ENCODE data around the gene TTLL5. TPM values are rescaled to one million over a fixed set of nuclear protein-coding genes. Genes with fewer than 3 reads are reported as not detected.

The TTLL5 gene
- polyA plus RNA-seq, 1 of the 3 experiments (the other 2 are of a cell fraction): 9.6 TPM

- Histone ChIP-seq H3F3A (replicated peaks; ENCODE audit: insufficient read depth) (peaks cover 41% of the 10 kb centered on the region), H3K4me2 (peak overlapping the region; percentile 38; the same call in 1 of the 2 replicates), H3K27me3 (ENCODE audit: insufficient read depth) (no peaks in the 10 kb centered on the region), H3K9me3 (no peaks in the 10 kb centered on the region), H3K79me2 (ENCODE audit: insufficient read depth) (no peaks in the 10 kb centered on the region), H3K27ac (ENCODE audit: low read depth in 2 of 2, low read length in 1 of 2) (peak overlapping the region in 1 of 2 experiments; percentile 97; a peak in 3 of 4 replicates), H3K4me3 (ENCODE audit: low read depth in 2 of 2, low read length in 1 of 2) (no peak overlapping the region), H3K9ac (peak overlapping the region; percentile 32; the same call in 1 of the 2 replicates), H4K20me1 (ENCODE audit: insufficient read depth) (no peaks in the 10 kb centered on the region), H2AFZ (ENCODE audit: low read depth) (no peak overlapping the region), H3K9me2 (no peaks in the 10 kb centered on the region), H3K36me3 (replicated peaks in 1 of 2; ENCODE audit: control insufficient read depth in 1 of 2, insufficient read depth in 2 of 2, low read length in 1 of 2) (peaks cover 0 to 7% of the 10 kb centered on the region in 2 experiments), H3K4me1 (ENCODE audit: control insufficient read depth in 1 of 2, insufficient read depth in 2 of 2, low read depth in 1 of 2, low read length in 1 of 2) (peaks cover 6 to 55% of the 10 kb centered on the region in 2 experiments)
- TF ChIP-seq USF1 (IDR thresholded peaks at IDR 0.05; ENCODE audit: borderline replicate concordance, low read depth): no peak
- TF ChIP-seq USF2 (IDR thresholded peaks at IDR 0.05; ENCODE audit: borderline replicate concordance, low read depth, low read length): no peak
- no peak for TF ChIP-seq NFIC (IDR thresholded peaks at IDR 0.05; ENCODE audit: borderline replicate concordance)
- no peak for TF ChIP-seq SIN3A (IDR thresholded peaks at IDR 0.05; ENCODE audit: borderline replicate concordance, low read depth, low read length)
- no peak for TF ChIP-seq TEAD4 (IDR thresholded peaks at IDR 0.05; ENCODE audit: borderline replicate concordance, insufficient read depth)
- TF ChIP-seq FOXM1 (IDR thresholded peaks at IDR 0.05; ENCODE audit: low read depth): no peak
- no peak for TF ChIP-seq ZBTB33 (IDR thresholded peaks at IDR 0.05; ENCODE audit: borderline replicate concordance, low read depth)
- TF ChIP-seq YY1 (IDR thresholded peaks at IDR 0.05; ENCODE audit: low read depth): no peak
- no peak for TF ChIP-seq IRF3 (IDR thresholded peaks at IDR 0.05; ENCODE audit: low read depth, low read length)
- TF ChIP-seq FOSL2 (IDR thresholded peaks at IDR 0.05; ENCODE audit: borderline replicate concordance, low read depth): no peak
- TF ChIP-seq MAX (IDR thresholded peaks at IDR 0.05; ENCODE audit: low read depth): no peak
- TF ChIP-seq REST (IDR thresholded peaks at IDR 0.05; ENCODE audit: low read depth, low read length): no peak
- TF ChIP-seq EZH2phosphoT487 (IDR thresholded peaks at IDR 0.05; ENCODE audit: borderline replicate concordance, low read depth): no peak
- TF ChIP-seq PBX3 (IDR thresholded peaks at IDR 0.05): no peak
- CTCF ChIA-PET: interaction anchor here (1.0 to 2.1 kb wide), 2 partner anchors 29 to 77 kb away, joined by 3 to 8 read pairs; no protein-coding TSS in a partner anchor
- POLR2A ChIA-PET: no interaction called here
- no peak for DNase-seq
- WGBS (ENCODE audit: low lambda C conversion rate): 66% methylated on average over 4 of the region's 4 CpGs
Measured at GRCh38 chr14:75877884-75878283, 216.8 kb downstream of the TTLL5 start.

Measured in SK-N-SH (cell line).